Heart left ventricle (tissue), 13 donors: ENCODE results near the gene ARV1.

Source experiments
- POLR2A ChIP-seq, 2 donors: fragments of 450-650 bp; IDR thresholded peaks; one replicate each; pipeline ENCODE4 v1.6.1; 2017; ENCODE audit warnings: antibody characterized with exemption in 2 of 2, mild to moderate bottlenecking in 2 of 2, moderate library complexity in 2 of 2
- TF ChIP-seq, protein P1 (sequence below), 12 donors: fragments of 200-600 bp; sonication (generic) in 4 of 12; IDR thresholded peaks; one replicate each; pipeline versions ENCODE4 v1.5.0 to v1.8.0; 2018 to 2022; ENCODE audit warnings: antibody characterized with exemption in 12 of 12, mild to moderate bottlenecking in 5 of 12
- donor health status: ischemic (EF 13 %, LVEDD 7.1; RV severe dilation, severe dysfunction).
- donor health status: DM: no; HTN: yes; CAD: no.
- donor health status: DM: no; HTN: no; CAD: no.
- donor health status: ischemic (EF 25% LVEDD 6.9; RV normal size, moderate dysfunction).
- donor health status: ischemic (EF 25% LVEDD 5.7; RV mildly dilated, moderate dysfunction).
- donor health status: ischemic (EF 35%, LVEDD 5.7; RV mildly dilated, moderate dysfunction).
- donor health status: nonischemic (EF 11% LVEDD 7.7; RV severe dilation, severe dysfunction).
- donor health status: DM: yes; HTN: yes; CAD: no.
- donor health status: PGD.
- donor health status: ischemic (EF 29% LVEDD 5.4; RV normal size, mild dysfunction).
- donor health status: nonischemic (EF 23%, LVEDD 6.1; RV moderate dilation, normal function).

DNA sequence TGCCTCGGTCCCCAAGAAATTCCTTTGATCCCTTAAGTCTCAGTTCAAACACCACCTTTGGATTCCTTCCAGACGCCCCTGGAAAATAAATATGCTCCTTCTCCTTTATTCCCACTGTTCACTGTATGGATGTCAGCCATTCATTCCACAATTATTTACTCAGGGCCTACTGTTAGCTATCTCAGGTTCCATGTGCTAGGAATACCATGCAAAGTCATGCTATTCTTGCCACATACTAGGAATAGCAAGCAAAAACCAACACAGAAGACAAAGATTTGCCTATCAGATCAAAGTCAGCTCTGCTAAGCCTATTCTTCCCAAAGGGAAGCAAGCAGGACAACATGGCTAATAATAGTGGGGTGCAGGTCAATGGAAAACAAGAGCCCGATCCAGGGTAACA is 30.0 kb upstream of the ARV1 start:
- TF ChIP-seq, protein P1, sequence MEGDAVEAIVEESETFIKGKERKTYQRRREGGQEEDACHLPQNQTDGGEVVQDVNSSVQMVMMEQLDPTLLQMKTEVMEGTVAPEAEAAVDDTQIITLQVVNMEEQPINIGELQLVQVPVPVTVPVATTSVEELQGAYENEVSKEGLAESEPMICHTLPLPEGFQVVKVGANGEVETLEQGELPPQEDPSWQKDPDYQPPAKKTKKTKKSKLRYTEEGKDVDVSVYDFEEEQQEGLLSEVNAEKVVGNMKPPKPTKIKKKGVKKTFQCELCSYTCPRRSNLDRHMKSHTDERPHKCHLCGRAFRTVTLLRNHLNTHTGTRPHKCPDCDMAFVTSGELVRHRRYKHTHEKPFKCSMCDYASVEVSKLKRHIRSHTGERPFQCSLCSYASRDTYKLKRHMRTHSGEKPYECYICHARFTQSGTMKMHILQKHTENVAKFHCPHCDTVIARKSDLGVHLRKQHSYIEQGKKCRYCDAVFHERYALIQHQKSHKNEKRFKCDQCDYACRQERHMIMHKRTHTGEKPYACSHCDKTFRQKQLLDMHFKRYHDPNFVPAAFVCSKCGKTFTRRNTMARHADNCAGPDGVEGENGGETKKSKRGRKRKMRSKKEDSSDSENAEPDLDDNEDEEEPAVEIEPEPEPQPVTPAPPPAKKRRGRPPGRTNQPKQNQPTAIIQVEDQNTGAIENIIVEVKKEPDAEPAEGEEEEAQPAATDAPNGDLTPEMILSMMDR (IDR thresholded peaks at IDR 0.05), result no peak
- no peak for TF ChIP-seq POLR2A (IDR thresholded peaks at IDR 0.05)
